Fibroblast of the aortic adventitia (primary cell): ENCODE results near the gene ABHD17A. TPM values are rescaled to one million over a fixed set of nuclear protein-coding genes. Genes with fewer than 3 reads are reported as not detected.

Source experiments
- DNase-seq: peaks from one replicate; pipeline ENCODE4 v3.0.0-alpha.2; 2010; ENCODE audit warnings: low read depth
- H3K4me3 ChIP-seq: 2 replicates; pipeline ENCODE4 v1.5.1; 2011; ENCODE audit warnings: low read depth, mild to moderate bottlenecking, control low read depth, low read length, moderate library complexity
- total RNA-seq: library from RNA; depleted of rRNA; stranded (reverse); fragments of >200 nt; gene quantifications from 2 replicates; pipeline ENCODE4 v1.2.3, GENCODE V29; 2012; ENCODE audit warnings: low replicate concordance
- TF ChIP-seq, protein P1 (sequence below): IDR thresholded peaks from 2 replicates; pipeline ENCODE4 v1.5.1; 2011; ENCODE audit warnings: mild to moderate bottlenecking, low read length, control low read depth, inconsistent platforms; ENCODE audit not compliant: insufficient read depth

The ABHD17A gene
- total RNA-seq, 1 donor: 48.0 TPM

DNA sequence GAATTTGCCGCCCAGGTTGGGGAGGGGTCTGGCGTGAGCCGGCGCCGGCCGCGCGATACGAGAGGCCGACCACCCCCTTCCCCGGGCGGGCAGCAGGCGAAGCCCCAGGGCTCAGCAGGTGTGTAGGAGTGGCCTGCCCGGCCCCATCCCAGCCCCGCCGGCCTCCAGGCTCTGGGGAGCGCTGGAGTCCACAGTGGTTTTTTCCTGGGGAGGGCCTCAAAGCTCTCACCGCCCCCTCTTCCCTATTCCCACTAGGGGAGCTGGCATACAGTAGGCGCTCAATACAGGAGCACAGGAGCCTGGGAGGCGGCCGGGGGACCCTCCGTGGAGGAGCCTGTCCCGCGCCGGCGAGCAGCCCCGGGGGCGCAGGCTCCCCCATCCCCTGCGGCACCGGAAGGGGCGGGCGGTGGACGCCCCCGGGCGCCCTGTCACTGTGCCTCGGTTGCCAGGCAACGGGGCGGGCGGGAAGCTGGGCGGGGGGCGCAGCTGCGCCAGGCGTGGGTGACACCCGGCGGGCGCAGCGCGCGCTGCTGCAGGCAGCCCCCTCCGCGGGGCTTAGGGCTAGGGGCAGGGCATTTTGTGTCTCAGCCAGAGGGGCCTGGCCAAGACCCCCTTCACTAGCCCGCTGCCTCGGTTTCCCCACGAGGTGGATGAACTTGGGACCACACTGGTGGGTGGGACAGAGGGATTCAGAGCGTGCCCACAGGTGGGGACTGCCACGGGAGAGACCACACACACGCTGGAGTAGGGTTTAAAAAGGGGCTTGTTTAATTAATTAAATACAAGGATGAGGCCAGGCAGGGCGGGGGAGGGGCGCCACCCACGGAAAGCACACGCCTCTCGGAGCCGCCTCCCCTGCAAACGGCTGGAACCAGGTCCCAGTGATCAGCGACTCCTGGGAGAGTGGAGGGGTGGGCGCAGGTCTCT lies 33.4 kb downstream of the ABHD17A start:
- TF ChIP-seq, protein P1, sequence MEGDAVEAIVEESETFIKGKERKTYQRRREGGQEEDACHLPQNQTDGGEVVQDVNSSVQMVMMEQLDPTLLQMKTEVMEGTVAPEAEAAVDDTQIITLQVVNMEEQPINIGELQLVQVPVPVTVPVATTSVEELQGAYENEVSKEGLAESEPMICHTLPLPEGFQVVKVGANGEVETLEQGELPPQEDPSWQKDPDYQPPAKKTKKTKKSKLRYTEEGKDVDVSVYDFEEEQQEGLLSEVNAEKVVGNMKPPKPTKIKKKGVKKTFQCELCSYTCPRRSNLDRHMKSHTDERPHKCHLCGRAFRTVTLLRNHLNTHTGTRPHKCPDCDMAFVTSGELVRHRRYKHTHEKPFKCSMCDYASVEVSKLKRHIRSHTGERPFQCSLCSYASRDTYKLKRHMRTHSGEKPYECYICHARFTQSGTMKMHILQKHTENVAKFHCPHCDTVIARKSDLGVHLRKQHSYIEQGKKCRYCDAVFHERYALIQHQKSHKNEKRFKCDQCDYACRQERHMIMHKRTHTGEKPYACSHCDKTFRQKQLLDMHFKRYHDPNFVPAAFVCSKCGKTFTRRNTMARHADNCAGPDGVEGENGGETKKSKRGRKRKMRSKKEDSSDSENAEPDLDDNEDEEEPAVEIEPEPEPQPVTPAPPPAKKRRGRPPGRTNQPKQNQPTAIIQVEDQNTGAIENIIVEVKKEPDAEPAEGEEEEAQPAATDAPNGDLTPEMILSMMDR: no peak
- no peak overlapping the region for H3K4me3 ChIP-seq
- DNase-seq: no peak

DNA sequence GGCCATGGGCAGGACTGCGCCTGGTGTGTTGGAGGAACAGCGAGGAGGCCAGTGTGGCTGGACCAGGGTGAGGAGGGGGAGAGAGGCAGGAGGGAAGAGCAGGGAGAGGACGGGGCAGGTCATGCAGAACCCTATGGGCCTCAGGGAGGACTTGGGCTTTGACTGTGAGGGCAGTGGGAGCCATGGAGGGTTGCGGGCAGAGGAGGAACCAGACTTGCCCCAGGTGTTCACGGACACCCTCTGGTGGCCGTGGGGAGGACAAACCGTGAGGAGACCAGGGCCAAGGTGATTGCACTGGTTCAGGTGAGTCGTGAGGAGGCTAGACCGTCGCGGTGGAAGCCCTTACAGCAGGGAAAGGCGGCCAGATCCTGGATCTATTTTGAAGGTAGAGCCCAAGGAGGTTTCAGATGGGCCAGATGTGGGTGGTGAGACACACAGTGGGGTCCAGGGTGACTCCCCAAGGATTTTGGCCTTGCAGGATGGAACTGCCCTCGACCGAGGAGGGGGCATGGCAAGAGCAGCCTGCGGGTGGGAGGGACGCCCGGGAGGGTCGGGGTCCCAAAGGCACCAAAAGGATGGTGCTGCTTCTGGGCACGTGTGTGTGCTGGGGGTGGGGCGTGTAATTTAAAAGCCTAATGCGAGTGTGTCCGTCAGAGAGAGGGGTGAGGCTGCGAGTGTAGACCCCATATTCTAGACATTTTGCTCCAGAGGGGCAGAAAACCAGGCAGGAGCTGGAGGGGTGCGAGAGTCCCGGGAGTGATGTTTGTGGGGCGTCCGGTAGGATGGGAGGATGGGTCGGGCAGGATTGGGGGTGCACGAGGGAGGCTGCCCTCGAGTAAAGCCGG lies 34.3 kb downstream of the ABHD17A start:
- no peak overlapping the region for H3K4me3 ChIP-seq
- TF ChIP-seq, protein P1: no peak

DNA sequence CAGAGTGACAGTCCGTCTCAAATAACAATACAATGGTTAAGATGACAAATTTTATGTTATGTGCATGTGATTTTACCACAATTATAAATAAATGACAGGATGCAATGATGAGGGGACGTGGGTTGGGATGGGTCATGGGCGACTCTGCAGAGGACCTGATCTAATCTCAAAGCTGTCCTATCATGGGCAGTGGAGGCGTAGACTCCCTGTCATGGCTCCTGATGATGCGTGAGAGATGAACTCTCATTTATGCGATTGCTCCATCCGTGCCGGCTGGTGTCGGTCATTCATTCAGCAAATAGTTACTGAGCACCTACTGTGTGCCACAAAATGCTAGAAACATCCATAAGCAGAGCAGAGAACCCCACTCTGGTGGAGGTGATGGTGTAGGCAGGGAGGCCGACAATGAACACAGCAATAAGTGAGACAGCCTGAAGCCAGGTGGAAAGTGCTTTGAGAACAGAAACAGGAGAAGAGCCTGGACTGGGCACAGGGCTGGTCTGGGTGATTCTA lies 35.4 kb downstream of the ABHD17A start:
- H3K4me3 ChIP-seq: no peak overlapping the region
- TF ChIP-seq, protein P1: no peak
- DNase-seq: no peak

More for the DNA sequence above, 34.3 kb downstream of the ABHD17A start:
- DNase-seq: no peak

DNA sequence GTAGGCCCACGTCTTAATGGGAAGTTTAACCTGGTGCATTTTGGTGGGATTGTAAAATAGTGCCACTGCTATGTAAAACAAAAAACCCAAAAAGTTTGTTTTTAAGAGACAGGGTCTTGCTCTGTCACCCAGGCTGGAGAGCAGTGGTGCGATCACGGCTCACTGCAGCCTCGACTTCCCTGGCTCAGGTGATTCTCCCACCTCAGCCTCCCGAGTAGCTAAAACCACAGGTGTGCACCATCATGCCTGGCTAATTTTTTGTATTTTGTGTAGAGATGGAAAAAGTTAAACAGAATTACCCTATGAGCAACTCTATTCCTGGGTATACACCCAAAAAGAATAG lies 36.2 kb downstream of the ABHD17A start:
- no peak overlapping the region for H3K4me3 ChIP-seq
- TF ChIP-seq, protein P1: no peak
- no peak for DNase-seq

DNA sequence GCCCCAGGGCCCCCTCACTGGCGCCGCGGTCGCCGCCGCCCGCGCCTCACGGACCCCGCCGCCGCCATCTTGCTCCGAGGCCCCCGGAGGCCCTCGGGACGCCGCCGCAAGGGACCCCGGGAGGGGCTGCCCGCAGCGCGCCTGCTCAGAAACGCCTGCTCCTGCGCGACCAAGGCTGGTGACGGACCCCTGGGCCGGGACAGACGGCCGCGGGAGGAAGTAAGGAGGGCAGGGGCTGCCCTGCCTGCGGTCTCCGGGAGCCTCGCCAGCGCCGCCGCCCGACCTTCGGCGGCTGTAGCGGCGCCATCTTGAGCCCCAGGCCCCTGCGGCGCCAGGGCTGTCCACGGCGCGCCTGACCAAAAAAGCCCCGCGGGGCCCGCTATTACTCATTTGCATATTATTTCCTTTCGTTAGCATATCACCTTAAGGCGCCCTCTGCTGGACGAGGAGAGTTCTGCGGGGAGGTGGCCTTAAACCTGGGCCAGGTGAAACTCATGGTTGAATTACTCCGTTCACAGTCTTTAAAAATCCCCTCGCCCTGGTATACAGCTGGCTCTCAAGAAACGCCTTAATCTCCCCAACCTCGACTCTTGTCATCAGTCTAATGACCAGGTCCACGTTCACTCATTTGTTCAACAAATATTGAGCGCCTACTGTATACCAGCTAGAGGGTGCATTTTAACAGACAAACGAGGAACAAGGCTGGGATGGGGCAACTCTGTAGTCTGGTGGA lies 36.7 kb downstream of the ABHD17A start, which contains the start of gene REXO1:
REXO1 (minus strand) TSS at position 85 of the 733 bp plus-strand sequence. CDS start 125 bp downstream, outside the sequence.
- DNase-seq: peak; percentile 93
- H3K4me3 ChIP-seq: peak within 1 kb of the TSS; percentile 94
- TF ChIP-seq, protein P1: peak; percentile 93
